ENCODE data around the gene TMEM45B.

DNA sequence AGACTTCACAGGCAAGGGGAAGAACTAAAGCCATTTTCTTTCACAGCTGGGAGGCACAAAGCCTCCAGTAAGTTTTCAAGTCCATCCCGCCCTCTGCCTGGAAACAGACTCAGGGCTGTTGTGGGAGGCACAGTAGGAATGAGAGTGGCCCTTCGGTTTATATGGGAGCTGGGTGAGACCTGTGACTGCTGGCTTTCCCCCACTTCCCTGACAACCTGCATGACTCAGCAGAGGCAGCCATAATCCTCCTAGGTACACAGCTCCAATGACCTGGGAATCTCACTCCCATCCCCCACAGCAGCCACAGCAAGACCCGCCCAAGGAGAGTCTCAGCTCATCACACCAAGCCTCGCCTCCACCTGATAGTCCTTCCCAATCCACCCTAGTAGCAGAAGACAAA lies 12.1 kb upstream of the TMEM45B start:
- TF ChIP-seq POLR2A (IDR thresholded peaks at IDR 0.05): no peak
- TF ChIP-seq, protein P1, sequence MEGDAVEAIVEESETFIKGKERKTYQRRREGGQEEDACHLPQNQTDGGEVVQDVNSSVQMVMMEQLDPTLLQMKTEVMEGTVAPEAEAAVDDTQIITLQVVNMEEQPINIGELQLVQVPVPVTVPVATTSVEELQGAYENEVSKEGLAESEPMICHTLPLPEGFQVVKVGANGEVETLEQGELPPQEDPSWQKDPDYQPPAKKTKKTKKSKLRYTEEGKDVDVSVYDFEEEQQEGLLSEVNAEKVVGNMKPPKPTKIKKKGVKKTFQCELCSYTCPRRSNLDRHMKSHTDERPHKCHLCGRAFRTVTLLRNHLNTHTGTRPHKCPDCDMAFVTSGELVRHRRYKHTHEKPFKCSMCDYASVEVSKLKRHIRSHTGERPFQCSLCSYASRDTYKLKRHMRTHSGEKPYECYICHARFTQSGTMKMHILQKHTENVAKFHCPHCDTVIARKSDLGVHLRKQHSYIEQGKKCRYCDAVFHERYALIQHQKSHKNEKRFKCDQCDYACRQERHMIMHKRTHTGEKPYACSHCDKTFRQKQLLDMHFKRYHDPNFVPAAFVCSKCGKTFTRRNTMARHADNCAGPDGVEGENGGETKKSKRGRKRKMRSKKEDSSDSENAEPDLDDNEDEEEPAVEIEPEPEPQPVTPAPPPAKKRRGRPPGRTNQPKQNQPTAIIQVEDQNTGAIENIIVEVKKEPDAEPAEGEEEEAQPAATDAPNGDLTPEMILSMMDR (IDR thresholded peaks at IDR 0.05): no peak
